Activated CD8-positive, alpha-beta memory T cell treated with anti-CD3 and anti-CD28 coated beads for 1 hour (primary cell): ENCODE data around the gene OGFOD2.
"Not testable (repeated sequence)": the region's sequence is repeated elsewhere in the genome, so short reads cannot be mapped to it uniquely, and the experiment has no call there.

Experiments
- DNase-seq, 2 donors: peaks; one replicate each; pipeline ENCODE4 v3.0.0-alpha.2; 2020; ENCODE audit warnings: low read depth in 1 of 2; ENCODE audit errors: extremely low read depth in 1 of 2

Gene OGFOD2

DNA sequence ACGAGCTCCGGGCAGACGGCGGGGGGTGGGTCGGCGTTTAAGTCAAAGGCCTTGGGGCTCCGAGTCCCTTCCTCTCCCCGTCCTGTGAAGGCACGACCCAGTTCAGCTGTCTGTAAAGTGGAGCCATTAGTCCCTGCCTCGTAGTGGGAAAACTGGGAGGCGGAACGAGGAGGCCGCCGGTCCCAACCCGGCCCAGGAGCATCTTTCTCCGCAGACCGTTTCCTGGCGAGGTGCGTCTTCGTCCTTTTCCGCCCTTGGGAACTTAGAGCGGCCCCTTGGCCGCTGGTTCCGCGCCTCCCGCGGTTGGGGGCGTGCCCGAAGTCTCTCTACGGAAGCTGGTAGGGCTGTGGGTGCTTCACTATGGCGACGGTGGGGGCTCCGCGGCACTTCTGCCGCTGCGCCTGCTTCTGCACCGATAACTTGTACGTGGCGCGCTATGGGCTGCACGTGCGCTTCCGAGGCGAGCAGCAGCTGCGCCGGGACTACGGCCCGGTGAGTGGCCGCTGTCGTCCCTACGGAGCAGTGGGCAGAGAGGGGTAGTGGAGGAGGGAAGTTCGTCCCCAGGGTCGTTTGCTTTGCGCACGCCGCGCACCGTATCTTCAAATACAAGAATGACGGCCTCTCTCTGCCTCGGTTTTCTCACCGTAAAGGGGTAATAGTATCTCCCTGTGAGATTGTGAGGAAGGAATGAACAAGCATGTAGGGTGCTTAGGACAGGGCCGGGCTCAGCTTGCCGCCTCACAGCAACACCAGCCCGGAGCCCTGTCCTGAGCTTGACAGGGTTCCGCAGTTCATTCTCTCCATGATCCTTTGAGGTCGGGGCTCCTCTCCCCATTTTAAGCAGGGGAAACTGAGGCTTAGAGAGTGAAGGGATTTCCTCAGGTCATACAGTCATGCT lies at the start of gene OGFOD2:
Gene OGFOD2, plus strand, starts transcription at position 353 of the 898 bp plus-strand sequence. Its CDS starts 8 bp downstream, at position 361.
- DNase-seq, result peak; percentile 83 to 87

DNA sequence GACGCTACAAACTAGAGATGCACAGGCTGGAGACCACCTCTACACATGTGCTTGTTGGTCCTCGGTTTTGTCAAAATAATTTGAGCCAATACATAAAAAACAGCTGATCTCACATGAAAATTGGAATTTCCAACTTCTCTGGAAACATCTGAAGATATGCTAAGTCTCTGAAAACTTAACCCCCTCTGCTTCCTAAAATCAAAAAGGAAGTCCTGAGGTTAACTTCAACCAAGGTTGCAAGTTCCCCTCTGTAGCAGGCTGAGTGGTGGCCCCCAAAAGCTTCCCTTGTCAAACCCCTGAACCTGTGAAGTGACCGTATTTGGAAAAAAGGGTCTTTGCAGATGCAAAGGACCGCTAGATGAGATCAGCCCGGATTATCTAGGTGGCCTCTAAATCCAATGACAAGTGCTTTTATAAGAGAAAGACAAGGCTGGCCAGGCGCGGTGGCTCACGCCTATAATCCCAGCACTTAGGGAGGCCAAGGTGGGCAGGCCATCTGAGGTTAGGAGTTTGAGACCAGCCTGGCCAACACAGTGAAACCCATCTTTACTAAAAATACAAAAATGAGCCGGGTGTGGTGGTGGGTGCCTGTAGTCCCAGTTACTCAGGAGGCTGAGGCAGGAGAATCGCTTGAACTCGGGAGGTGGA lies 47.2 kb upstream of the OGFOD2 start:
- DNase-seq, result no peak

DNA sequence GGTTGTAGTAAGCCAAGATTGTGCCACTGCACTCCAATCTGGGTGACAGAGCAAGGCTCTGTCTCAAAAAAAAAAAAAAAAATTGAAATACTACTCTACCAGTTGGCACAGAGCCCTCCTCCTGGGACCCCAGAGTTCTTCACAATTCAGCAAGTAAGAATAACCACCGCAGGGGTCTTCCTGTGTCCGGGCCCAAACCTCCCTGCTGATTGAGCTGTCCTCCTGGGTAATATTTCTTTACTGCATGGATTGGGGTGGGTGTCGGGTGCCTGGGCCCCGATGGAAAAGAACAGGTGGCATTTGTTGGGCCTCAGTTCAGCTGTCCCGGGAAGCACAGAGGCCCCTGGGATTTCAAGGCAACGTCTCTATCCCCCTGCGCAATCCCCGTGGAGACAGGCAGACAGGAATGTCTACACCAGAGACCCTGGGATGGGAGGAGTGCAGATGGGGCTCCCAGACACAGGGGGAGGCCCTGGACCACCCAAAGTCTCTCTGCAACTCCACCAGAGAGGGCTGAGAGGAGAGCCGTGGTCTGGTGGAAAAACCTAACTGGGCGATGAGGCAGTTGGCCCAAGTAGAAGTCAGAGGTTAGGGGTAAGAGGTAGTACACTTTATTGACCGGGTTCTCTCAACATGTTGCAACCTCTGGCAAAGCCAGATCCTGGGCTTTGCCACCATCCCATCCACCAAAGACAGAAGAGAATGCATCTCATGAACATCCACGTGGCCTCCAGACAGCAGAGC lies 46.5 kb upstream of the OGFOD2 start:
- no peak for DNase-seq

DNA sequence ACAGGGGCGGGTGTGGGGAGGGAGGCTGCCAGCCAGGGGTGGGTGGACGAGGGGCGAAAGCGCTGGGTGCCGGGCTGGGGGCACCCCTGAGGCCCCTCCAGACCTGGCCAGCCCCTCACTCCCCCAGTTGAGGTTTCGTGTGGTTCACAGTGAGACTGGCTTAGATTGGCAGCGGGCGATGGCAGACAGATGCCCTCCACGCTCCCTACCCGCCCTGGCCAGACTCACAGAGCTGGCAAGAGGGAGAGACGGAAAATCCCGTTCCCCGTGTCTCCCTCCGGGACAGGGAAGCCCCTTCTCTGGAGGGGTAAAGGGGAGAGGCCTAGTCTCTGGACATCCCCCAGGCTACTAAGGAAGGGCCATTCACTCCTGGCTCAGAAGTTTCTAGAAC lies 45.9 kb upstream of the OGFOD2 start:
- DNase-seq, result no peak

DNA sequence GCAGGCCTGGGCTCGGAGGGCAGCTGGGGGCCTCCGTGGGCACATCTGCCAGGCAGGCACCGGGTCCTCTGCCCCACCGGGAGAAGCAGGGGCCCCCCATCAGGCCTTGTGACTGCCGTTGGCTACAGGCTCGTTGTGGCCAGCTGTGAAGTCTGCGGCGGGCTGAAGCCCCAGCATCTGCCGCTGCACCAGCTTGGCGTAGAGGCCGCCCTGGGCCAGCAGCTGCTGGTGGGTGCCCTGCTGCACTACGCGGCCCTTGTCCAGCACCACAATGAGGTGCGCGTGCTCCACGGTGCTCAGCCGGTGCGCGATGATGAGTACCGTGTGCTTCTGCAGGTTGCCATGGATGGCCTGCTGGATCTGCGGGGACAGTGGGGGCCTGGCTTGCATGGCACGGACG lies 45.2 kb upstream of the OGFOD2 start:
- DNase-seq, result no peak

DNA sequence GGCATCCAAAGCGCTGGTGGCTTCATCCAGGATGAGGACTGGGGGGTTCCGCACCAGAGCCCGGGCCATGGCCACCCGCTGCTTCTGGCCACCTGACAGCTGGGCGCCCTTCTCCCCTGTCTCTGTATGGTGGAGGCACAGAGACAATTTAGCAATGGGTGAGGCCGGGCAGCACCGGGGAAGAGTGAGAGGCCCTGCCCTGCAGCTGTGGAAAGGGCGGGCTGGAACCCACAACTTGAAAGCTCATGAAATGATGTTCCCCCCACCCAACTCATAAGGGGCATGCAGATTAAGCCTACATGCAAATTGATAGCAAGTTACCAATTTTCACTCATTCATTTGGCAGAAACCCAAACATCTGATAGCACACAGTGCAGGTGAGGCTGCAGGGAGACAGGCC lies 42.8 kb upstream of the OGFOD2 start:
- DNase-seq, result no peak

DNA sequence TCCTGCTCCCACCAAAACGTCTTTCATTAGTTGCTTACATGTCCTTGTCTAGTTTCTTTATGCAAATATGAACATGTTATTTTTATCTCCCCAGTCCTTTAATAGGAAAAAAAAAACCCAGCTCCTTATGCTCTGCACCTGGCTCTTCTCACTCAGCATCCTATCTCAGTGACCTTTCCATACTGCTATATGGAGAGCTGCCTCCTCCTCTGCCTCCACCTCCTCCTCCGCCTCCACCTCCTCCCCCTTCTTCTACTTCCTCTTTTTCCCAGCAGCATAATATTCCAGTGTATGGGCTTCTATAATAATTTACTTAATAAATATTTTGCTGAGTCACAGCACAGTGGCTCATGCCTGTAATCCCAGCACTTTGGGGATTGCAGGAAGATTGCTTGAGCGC lies 40.3 kb upstream of the OGFOD2 start:
- no peak for DNase-seq

DNA sequence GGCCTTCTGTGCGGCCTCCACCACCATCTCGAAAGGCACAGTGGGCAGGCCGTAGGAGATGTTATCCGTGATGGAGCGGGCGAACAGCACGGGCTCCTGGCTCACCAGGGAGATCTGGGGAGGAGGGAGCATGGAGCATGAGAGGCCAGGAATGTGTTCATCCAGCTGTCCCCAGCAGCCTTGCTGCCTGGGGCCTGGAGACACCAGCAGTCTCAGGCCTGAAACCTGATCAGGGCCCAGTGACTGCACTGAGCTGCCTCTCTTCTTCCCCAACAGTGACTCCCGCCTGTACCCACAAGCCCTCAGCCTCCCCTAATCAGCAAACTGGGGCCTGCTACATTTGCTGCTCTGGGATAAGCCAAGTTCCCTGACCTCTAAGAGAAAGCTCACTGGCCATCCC lies 39.7 kb upstream of the OGFOD2 start:
- DNase-seq, result no peak

DNA sequence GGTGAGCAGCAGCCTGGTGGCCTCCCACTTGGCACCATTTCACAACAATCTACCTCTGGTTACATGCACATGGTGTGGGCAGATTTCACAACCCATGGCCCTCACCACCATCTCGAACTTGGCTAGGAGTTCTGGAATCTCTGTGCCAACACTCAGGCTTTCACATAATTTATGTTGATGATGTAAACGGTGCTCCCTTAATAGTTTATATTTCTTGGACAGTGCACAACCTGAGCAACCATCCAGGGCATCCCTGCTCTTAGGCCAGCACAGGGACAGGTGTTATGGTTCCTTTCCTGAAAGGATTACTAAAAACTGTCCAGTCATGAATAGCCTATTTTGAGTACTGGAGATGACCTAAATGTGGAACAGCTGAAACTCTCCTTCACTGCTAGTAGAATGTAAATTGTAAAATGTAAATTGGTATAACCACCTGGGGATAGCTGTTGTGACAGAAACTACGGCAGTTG lies 37.4 kb upstream of the OGFOD2 start:
- no peak for DNase-seq

DNA sequence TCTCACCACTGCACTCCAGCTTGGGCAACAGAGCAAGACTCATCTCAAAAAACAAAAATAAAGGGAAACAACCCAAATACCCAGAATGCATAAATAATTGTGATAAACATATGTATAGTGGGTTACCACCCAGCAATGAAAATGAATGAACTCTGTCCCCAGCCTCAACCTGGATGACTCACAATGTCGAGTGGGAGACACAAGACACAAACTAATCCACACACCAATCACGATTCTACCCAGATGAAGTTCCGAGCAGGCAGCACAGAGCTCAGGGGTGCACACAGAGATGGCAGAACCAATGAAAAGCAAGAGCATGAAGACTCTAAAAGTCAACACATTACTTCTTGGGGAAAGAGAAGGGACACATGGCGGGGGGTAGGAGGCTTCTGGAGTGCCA lies 35.9 kb upstream of the OGFOD2 start:
- no peak for DNase-seq

DNA sequence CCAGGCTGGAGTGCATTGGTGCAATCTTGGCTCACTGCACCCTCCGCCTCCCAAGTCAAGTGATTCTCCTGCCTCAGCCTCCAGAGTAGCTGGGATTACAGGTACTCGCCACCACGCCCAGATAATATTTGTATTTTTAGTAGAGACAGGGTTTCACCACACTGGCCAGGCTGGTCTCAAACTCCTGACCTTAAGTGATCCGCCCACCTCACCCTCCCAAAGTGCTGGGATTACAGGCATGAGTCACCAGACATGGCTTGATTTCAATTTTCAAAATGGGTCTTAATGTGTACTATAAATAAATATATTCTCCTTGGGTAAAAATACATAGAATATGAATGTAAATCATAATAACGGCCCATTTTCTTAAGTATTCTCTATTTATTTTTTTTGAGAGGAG lies 33.7 kb upstream of the OGFOD2 start:
- DNase-seq, result not testable (repeated sequence)

DNA sequence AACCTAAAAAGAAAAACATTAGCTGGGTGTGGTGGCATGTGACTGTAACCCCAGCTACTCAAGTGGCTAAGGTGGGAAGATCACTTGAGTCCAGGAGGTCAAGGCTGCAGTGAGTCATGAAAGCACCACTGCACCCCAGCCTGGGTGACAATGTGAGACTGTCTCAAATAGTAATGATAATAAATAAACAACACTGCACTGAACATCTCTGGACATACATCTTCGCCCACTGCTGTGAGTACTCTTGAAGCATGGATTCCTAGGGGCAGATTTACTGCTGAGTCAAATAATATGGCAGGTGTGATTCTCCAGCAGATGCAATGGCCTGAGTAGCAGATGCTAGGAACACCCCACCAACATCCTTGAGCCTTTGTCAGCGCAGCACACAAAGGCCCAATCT lies 32.4 kb upstream of the OGFOD2 start:
- no peak for DNase-seq

DNA sequence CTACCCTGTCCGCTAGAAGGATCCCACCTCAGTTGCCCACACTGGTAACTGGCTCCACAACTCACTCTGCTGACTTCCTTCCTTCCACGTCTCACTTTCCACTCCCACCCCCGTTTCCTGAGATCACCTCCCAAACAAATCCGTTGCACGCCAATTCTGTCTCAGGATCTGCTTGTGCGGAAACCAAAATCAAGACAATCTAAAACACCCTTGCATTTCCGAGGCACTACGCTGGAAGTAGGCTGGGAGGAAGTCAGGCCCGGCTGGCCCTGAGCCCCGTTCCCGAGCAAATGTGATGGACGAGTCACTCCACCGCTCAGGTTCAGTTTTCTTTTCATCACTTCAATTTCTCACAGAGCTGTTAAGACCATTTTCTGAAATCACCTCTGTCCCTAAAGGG lies 31.8 kb upstream of the OGFOD2 start:
- no peak for DNase-seq

DNA sequence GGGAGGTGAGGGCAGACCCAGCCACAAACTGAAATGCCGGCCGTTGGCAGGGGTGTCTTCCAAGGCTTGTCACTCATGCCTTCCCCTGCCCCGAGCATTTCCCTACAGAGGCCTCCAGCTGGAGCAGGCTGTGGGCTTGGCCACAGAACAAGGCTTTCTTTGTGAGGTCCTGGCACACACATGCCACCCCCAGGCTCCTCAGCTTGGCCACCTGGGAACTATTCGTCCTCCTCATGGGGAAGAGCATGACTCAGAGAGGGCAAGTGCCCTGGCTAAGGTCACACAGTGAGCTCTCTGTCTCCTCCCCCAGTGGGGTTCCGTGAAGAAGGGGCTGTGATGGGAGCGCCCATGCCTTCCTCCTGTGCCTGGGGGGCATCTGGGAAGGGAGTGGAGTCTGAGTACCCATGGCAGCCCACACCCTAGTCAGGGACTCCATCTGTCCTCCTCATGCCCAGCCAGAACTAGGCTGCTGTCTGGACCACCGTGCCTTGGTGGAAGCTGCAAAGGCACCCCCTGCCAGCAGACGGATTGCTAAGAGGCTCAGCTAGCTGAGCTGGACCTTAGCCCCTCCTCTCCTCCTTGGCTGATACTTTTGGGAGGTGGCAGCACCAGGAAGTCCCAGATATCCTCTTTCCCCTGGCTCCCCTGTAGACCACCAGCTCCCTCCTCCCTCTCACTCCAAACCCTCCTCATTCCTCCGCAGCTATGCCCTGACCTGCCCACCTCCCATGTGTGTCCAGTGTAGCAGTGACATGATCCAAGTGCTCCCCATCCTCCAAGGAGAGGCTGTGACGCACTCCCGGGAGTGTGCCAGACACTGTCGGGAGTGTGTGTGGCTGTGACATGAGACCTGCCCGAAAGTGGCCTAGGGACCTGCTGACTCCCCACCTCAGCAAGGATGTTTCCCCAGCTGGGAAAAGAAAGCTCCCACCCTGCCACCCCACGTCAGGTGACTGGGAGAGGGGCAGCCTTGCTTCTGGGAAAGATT lies 30.1 kb upstream of the OGFOD2 start:
- DNase-seq, result no peak

DNA sequence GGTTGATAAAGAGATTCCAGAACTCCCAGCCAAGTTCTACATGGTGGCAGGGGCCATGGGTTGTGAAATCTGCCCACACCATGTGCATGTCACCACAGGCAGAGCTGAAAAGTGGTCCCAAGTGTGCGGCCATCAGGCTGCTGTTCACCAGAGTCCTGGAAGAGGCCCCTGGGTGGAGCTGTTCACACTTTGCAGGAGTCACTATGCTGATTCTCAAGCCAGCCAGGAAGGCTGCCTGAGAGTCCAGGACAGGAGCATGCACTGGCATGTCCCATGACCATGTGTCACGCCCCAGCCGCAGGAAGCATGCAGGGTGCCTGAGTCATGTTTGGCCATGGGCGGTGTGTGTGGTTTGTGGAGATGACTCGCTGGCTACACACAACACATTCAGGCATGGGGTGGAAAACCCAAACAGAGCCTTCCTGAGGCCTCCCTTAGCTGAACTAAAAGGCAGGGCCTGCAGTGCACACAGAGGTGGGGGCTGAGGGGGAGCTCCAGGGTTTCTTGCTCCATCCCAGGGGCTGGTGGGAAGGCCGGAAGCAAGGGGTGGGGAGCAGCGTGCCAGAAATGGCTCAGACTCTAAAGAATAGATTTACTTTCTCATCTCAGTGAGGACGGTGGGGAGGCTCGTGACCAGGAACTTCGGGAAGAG lies 28.2 kb upstream of the OGFOD2 start:
- peak in 1 of 2 donors; percentile 41 for DNase-seq

DNA sequence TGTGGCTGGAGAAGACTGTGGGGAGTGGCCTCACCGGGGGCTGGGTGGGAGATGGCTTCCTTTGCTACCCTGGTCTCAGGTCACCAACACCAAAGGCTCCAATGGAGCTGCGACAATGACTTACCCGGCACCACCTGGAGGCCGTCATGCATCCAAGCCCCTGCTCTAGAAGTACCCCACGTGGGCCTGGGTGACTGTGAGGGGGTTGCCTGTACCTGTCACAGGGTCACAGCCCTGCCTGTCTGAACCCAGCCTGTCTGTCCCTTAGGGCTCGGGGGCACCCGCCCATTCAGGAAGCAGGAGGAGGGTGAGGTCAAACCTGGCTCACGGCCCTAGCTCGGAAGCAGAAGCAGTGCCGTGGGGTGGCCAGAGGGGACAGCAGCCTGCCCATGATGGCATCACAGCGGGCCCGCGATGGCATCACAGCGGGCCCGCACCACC lies 27.7 kb upstream of the OGFOD2 start:
- no peak for DNase-seq

DNA sequence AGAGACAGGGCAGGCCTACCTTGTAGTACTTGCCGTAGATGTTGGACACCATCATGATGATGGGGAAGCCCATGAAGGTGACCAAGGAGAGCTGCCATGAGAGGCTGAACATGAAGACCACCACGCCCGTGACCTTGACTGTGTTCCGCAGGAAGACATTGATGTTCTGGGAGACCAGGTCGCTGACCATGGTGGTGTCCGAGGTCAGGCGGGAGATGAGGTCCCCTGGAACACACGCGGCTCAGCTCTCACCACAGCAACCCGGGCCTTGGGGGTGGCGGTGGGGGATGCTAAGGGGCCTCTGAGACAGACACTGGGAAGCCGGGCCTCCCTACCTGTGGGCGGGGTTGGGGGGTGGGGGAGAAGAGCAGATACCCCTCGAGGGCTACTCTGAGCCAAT lies 26.4 kb upstream of the OGFOD2 start:
- no peak for DNase-seq

DNA sequence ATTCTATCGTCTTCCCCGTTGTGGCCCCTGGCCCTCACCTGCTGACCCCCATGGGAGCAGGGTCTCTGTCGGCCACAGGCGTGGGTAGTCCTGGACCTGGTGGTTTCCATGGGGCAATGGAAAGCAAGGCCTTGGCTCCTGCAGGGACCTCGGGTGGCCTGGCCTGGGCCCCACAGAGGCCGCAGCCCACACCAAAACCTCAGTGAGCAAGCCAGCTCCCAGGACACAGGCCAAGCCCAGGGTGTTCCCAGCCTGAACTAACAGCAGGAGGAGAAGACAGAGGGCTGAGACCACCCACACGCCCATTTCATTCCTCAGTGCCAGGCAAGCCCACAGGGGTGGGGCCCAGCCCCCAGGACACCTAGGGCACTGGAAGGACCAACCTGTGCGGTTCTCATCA lies 25.6 kb upstream of the OGFOD2 start:
- DNase-seq, result no peak

DNA sequence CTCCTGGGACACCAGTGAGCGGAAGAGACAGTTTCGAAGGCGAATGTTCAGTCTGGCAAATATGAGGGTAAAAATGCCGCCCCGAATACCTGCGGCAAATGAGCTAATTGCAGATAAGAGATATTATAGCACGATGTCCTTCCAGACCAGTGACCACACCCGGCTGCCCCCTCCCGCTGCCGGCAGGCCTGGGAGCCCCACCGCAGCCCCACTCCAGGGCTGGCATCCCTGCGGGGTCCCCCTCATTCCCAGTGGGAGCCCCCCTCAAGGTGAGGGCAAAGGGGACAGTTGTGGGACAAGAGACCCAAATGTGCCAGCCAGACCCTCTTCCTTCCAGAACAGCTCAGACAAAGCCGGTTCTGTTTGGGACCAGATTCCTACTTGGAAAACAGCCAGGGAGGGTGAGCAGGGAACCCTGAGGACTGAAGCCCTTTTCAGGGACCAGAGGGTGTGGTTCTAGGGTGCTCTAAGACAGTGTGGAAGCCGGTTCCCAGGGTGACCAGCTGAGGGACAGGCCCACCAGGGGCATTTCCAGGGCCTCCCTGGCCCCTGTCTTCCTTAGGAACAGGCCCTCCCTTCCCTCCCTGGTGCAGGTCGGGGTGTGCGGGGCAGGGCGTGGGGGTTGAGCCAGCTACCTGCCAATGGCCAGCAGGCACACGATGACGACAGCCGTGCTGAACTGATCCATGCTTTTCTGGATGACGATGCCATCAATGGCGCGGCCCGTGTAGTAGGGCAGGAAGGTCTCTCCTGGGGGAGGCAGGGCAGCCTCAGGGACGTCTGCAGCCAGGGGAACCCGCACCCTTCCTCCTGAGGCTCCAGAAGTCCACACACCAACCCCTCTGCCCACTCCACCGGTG lies 25.0 kb upstream of the OGFOD2 start:
- DNase-seq, result no peak
